ENCODE measurements around the gene FBXW7. TPM values are rescaled to one million over a fixed set of nuclear protein-coding genes. Genes with fewer than 3 reads are reported as not detected.

The FBXW7 gene
- total RNA-seq, 1 donor from 2014 or later: 61.1 TPM

DNA sequence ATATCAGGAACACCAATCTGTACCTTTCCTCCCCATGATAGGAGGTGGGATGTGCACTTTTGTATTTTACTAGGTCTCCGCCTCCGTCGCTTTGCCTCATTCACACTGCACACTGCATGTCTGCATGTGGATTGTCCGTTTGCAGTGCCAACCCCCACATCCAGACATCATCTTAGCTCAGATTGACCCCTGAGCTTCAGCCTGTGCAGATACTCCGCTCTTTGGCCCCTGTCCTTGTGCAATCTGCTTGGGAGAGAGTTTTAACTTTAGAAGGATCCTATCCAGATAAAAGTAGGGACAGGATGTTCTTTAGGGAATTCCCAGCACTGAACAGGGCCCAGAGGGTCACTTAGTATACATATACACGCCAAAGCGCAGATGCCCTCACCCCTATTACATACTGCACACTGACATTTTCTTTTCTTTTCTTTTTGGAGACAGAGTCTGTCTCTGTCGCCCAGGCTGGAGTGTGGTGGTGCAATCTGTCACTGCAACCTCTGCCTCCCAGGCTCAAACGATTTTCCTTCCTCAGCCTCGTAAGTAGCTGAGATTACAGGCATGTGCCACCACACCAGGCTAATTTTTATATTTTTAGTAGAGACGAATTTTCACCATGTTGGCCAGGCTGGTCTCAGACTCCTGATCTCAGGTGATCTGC lies 43.3 kb upstream of the FBXW7 start:
- Histone ChIP-seq H3K36me3 (no peaks in the 10 kb centered on the region), H3K4me1 (no peaks in the 10 kb centered on the region), H3K27me3 (no peaks in the 10 kb centered on the region), H3K9me3 (no peaks in the 10 kb centered on the region), H3K4me3 (no peak overlapping the region), H3K27ac (no peak overlapping the region)
- TF ChIP-seq POLR2A (IDR thresholded peaks at IDR 0.05) (no peak), POLR2AphosphoS5 (IDR thresholded peaks at IDR 0.05; ENCODE audit: insufficient read depth in 1 of 2, low read depth in 1 of 2) (no peak)
- TF ChIP-seq, protein P1, sequence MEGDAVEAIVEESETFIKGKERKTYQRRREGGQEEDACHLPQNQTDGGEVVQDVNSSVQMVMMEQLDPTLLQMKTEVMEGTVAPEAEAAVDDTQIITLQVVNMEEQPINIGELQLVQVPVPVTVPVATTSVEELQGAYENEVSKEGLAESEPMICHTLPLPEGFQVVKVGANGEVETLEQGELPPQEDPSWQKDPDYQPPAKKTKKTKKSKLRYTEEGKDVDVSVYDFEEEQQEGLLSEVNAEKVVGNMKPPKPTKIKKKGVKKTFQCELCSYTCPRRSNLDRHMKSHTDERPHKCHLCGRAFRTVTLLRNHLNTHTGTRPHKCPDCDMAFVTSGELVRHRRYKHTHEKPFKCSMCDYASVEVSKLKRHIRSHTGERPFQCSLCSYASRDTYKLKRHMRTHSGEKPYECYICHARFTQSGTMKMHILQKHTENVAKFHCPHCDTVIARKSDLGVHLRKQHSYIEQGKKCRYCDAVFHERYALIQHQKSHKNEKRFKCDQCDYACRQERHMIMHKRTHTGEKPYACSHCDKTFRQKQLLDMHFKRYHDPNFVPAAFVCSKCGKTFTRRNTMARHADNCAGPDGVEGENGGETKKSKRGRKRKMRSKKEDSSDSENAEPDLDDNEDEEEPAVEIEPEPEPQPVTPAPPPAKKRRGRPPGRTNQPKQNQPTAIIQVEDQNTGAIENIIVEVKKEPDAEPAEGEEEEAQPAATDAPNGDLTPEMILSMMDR (IDR thresholded peaks at IDR 0.05): no peak
- intact Hi-C loops (cut with DNase I): no loop called here
- no peak for DNase-seq (ENCODE audit: extremely low spot score in 2 of 2)

DNA sequence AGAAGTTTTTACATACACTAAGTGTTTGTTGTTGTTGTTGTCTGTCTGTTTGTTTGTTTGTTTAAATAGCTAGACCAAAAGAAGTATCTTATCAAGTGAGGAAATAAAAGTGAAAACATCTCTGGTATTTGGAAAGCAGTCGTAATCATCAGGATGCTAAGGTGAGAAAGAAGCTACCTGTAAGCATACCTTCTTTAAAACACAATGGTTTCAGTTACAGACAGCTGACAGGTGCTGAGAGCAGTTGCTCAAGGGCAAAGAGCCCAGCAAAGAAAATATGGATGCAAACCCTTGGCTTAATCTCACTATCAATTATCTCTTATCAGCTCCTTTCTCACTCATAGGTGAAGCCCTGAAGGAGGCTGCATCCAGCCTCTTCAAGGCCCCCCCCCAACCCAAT lies 42.8 kb upstream of the FBXW7 start:
- no peak for DNase-seq (ENCODE audit: extremely low spot score in 2 of 2)
- H3K36me3 ChIP-seq: no peaks in the 10 kb centered on the region
- H3K4me3 ChIP-seq: no peak overlapping the region
- no peaks in the 10 kb centered on the region for H3K4me1 ChIP-seq
- no peak overlapping the region for H3K27ac ChIP-seq
- TF ChIP-seq, protein P1 (IDR thresholded peaks at IDR 0.05): no peak
- no peak for TF ChIP-seq POLR2A (IDR thresholded peaks at IDR 0.05)
- TF ChIP-seq POLR2AphosphoS5 (IDR thresholded peaks at IDR 0.05; ENCODE audit: insufficient read depth in 1 of 2, low read depth in 1 of 2): no peak
- H3K9me3 ChIP-seq: no peaks in the 10 kb centered on the region
- H3K27me3 ChIP-seq: no peaks in the 10 kb centered on the region
- intact Hi-C loops (cut with DNase I): no loop called here

GRCh38 chr4:152577708-152578396 lies 42.0 kb upstream of the FBXW7 start:
- Histone ChIP-seq H3K36me3 (no peaks in the 10 kb centered on the region), H3K27me3 (no peaks in the 10 kb centered on the region), H3K4me3 (no peak overlapping the region), H3K27ac (no peak overlapping the region), H3K9me3 (no peaks in the 10 kb centered on the region), H3K4me1 (no peaks in the 10 kb centered on the region)
- no peak for DNase-seq (ENCODE audit: extremely low spot score in 2 of 2)
- intact Hi-C loops (cut with DNase I): no loop called here
- TF ChIP-seq POLR2A (IDR thresholded peaks at IDR 0.05): no peak
- TF ChIP-seq, protein P1 (IDR thresholded peaks at IDR 0.05): no peak
- TF ChIP-seq POLR2AphosphoS5 (IDR thresholded peaks at IDR 0.05; ENCODE audit: insufficient read depth in 1 of 2, low read depth in 1 of 2): no peak

GRCh38 chr4:152575533-152575932 lies 39.6 kb upstream of the FBXW7 start:
- no peaks in the 10 kb centered on the region for H3K4me1 ChIP-seq
- H3K36me3 ChIP-seq: no peaks in the 10 kb centered on the region
- DNase-seq (ENCODE audit: extremely low spot score in 2 of 2): no peak
- TF ChIP-seq POLR2AphosphoS5 (IDR thresholded peaks at IDR 0.05; ENCODE audit: insufficient read depth in 1 of 2, low read depth in 1 of 2): no peak
- TF ChIP-seq, protein P1 (IDR thresholded peaks at IDR 0.05): no peak
- TF ChIP-seq POLR2A (IDR thresholded peaks at IDR 0.05): no peak
- intact Hi-C loops (cut with DNase I): no loop called here
- no peaks in the 10 kb centered on the region for H3K9me3 ChIP-seq
- no peaks in the 10 kb centered on the region for H3K27me3 ChIP-seq
- no peak overlapping the region for H3K4me3 ChIP-seq
- no peak overlapping the region for H3K27ac ChIP-seq

DNA sequence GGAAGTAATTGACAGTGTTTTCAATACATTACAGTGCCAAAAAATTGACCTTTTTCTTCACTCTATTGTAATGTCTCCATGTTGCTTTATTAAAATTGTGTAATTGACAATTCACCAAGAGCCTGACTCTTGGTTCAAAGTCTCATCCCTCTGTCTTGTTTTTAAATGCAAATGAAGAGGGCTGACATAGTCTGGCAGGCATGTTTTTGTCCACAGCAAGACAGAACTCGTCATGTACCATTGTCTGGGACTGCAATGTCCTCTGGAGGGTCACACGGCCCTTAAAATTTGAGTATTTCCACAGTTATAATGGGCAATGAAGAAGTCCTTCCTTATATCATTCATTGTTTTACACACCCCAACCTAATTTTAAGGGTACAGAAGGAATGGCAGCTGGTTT lies 38.0 kb upstream of the FBXW7 start:
- Histone ChIP-seq H3K27me3 (no peaks in the 10 kb centered on the region), H3K4me3 (no peak overlapping the region), H3K9me3 (no peaks in the 10 kb centered on the region), H3K36me3 (no peaks in the 10 kb centered on the region), H3K4me1 (no peaks in the 10 kb centered on the region), H3K27ac (no peak overlapping the region)
- DNase-seq (ENCODE audit: extremely low spot score in 2 of 2): no peak
- TF ChIP-seq POLR2A (IDR thresholded peaks at IDR 0.05) (no peak), POLR2AphosphoS5 (IDR thresholded peaks at IDR 0.05; ENCODE audit: insufficient read depth in 1 of 2, low read depth in 1 of 2) (no peak)
- TF ChIP-seq, protein P1 (IDR thresholded peaks at IDR 0.05): no peak
- intact Hi-C loops (cut with DNase I): no loop called here
